DND-41 (cell line): ENCODE data around the gene MAG.

ENCODE experiments used
- EZH2 ChIP-seq: IDR thresholded peaks from 3 replicates; pipeline ENCODE4 v1.6.1; 2012; ENCODE audit warnings: borderline replicate concordance, low read depth, mild to moderate bottlenecking, moderate library complexity, low read length, inconsistent platforms; ENCODE audit not compliant: severe bottlenecking
- TF ChIP-seq, protein P1 (sequence below): IDR thresholded peaks from 2 replicates; pipeline ENCODE4 v1.5.1; 2012; ENCODE audit warnings: borderline replicate concordance, low read length, moderate library complexity, mild to moderate bottlenecking; ENCODE audit not compliant: poor library complexity, severe bottlenecking; ENCODE audit errors: extremely low read depth

DNA sequence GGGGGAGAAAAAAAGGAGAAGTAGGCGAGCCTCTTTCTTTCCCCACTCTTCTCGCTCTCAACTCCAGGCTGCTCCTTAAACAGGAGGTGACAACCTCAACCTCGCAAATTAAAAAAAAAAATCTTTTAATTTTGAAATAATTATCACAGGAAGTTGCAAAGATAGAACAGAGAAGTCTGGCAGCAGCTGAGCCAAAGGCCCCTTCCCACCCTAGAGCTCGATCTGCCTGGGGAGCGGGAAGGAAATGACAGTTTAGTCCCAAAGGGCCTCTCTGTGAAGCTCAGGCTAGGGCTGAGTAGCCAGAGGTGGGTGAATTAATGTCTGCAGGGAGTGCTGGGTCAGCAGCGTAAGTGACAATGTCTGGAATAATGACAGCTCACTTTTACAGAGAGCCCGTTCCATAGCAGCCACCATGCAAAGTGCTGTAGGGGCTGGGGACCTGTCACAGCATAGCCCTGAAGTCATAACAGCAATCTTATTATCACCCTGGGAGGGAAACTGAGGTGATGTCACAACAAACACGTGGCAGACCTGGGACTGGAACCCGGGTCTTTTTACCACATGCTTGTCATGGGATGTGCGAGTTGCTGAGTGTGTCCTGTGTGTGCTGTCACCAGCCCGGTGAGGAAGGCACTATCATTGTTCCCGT is 28.2 kb downstream of the MAG start:
- TF ChIP-seq, protein P1, sequence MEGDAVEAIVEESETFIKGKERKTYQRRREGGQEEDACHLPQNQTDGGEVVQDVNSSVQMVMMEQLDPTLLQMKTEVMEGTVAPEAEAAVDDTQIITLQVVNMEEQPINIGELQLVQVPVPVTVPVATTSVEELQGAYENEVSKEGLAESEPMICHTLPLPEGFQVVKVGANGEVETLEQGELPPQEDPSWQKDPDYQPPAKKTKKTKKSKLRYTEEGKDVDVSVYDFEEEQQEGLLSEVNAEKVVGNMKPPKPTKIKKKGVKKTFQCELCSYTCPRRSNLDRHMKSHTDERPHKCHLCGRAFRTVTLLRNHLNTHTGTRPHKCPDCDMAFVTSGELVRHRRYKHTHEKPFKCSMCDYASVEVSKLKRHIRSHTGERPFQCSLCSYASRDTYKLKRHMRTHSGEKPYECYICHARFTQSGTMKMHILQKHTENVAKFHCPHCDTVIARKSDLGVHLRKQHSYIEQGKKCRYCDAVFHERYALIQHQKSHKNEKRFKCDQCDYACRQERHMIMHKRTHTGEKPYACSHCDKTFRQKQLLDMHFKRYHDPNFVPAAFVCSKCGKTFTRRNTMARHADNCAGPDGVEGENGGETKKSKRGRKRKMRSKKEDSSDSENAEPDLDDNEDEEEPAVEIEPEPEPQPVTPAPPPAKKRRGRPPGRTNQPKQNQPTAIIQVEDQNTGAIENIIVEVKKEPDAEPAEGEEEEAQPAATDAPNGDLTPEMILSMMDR, result no peak
- no peak for TF ChIP-seq EZH2
